Mucosa of gallbladder (tissue), 1 donor: Measurements from ENCODE around the gene SERPINE1. TPM values are rescaled to one million over a fixed set of nuclear protein-coding genes. Genes with fewer than 3 reads are reported as not detected.
A peak's percentile ranks its signal among the peaks of the same experiment; 100 is the strongest.
"Not testable (repeated sequence)": the region's sequence is repeated elsewhere in the genome, so short reads cannot be mapped to it uniquely, and the experiment has no call there.

Experiments used
- DNase-seq: peaks from one replicate; pipeline ENCODE4 v3.0.0-alpha.2; 2020; ENCODE audit warnings: low spot score
- total RNA-seq: library from RNA; stranded (reverse); gene quantifications from one replicate; pipeline ENCODE4 v1.2.1, GENCODE V29; 2021
- donor health status: DM: no; HTN: no; CAD: no.

The SERPINE1 gene
- total RNA-seq, 1 donor from 2014 or later: 6.6 TPM

GRCh38 chr7:101102026-101102425, 24.9 kb upstream of the SERPINE1 start:
- DNase-seq: no peak

DNA sequence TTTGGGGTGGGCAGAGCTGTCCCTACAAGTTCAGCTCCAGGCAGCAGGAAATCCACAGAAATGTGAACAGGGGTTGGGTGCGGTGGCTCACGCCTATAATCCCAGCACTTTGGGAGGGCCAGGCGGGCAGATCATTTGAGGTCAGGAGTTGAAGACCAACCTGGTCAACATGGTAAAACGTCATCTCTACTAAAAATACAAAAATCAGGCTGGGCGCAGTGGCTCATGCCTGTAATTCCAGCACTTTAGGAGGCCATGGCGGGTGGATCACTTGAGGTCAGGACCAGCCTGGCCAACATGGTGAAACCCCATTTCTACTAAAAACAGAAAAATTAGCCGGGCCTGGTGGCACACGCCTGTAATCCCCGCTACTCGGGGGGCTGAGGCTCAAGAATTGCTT, 23.2 kb upstream of the SERPINE1 start:
- not testable (repeated sequence) for DNase-seq

GRCh38 chr7:101104193-101104713, 22.7 kb upstream of the SERPINE1 start:
- DNase-seq: no peak

- DNase-seq: no peak
Observed at GRCh38 chr7:101104799-101105198, 22.1 kb upstream of the SERPINE1 start.

GRCh38 chr7:101105248-101105647, 21.7 kb upstream of the SERPINE1 start:
- DNase-seq: not testable (repeated sequence)

DNA sequence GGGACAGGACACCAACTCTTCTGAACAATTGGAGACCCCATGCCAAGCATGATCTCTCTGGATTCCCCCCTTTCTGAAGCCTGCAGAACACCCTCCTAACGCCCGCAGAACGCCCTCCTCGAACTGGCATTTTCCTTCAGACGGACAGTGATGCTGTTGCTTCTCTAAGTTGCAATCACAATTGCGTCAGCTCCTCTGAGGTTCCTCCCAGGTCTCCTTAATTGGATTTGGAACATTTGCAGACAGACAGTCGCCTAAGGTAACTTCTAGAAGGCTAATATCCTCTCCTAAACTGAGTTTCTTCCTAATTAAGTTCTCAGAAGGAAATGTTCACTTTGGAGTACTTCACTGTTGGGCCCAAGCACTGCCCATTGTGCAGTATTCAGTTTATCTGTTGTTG, 20.5 kb upstream of the SERPINE1 start:
- DNase-seq: no peak

DNA sequence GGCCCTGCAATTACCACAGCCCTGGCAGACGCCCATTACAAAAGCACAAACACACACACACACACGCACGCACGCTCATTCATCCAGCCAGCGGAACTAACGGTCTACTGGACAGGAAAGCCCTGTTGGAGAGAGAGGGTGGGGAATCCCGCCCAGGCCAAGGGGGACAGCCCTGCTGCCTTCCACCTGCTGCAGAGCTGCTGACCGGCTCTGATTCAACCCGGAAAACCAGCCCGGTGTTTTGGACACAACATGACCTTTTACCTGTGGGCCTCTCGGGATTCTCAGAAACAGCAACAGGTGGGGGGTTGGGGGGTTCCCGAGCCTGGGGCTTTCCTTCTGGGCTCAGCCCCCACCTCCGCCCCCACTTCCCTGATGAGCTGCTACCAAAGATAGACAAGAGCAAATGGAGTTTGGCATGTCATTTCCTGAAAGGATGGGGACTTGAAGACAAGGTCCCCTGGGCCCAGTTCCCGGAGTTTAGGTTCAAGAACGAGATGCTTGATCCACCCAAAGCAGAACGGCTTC, 18.5 kb upstream of the SERPINE1 start:
- no peak for DNase-seq

- DNase-seq: no peak
Observed at GRCh38 chr7:101108961-101109360, 17.9 kb upstream of the SERPINE1 start.

DNA sequence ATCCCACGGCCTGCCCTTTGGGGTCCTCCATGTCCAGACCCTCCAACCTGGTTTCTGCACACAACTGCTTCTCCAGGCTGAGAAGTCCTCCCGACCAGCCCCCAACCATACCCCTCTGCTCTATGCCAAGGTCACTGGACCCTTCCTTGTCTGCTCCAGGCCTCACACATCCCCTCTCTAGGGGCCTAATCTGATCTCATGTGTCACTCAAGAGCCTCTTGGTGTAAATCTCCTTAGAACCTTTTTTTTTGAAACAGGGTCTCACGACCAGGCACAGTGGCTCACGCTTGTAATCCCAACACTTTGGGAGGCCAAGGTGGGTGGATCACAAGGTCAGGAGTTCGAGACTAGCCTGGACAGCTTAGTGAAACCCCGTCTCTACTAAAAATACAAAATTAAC, 17.5 kb upstream of the SERPINE1 start:
- no peak for DNase-seq

DNA sequence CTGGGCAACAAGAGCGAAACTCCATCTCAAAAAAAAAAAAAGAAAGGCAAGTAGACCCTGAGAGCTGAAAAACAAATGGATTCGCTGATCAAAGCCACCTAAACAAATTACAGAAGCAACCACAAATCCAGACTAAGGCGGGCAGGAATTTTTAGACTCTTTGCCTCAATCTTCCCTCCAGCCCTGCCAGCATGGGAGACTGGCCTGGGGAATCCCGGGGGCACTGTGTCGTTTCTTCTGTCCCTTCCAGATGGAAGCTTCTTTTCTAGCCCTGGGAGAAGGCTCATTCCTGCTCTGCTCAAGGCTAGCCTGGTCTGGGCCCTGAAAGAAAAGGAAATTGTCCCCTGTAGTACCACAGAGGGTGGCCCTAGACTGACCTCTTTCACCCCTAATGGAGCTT, 15.6 kb upstream of the SERPINE1 start:
- no peak for DNase-seq

- no peak for DNase-seq
Observed at GRCh38 chr7:101112233-101112632, 14.7 kb upstream of the SERPINE1 start.

- DNase-seq: not testable (repeated sequence)
Observed at GRCh38 chr7:101113140-101113539, 13.8 kb upstream of the SERPINE1 start.

DNA sequence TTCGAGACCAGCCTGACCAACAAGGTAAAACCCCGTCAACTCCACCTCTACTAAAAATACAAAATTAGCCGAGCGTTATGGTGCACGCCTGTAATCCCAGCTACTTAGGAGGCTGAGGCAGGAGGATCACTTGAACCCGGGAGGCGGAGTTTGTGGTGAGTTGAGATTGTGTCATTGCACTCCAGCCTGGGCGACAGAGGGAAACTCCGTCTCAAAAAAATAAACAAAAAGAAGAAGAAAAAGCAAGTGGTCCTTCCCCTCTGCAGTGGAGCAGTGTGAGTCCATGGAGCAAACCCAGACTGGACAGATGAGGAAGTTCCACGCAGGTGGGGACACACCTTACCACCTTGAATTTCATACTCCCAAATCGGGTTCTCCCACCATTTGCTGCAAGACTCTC, 13.1 kb upstream of the SERPINE1 start:
- DNase-seq: no peak

DNA sequence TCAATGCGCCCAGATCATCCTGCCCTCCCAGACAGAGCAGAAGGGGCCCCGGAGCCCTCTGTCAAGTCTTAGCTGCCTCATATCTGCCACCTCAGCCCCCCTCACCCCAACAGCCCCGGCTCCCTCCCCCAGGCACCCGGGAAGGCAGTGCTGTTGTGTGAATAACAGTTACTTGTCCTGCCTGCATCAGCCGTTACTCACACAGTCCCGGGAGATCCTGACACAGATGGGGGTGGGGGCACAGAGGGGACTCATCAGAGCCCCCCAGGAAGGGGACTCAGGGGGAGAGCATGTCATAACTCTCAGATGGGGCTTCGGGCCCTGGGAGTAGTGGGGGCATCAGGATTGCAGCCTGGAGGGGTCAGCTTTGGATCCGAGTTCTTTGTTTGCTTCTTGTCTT, 12.4 kb upstream of the SERPINE1 start:
- no peak for DNase-seq

- DNase-seq: no peak
Observed at GRCh38 chr7:101115215-101115614, 11.7 kb upstream of the SERPINE1 start.

DNA sequence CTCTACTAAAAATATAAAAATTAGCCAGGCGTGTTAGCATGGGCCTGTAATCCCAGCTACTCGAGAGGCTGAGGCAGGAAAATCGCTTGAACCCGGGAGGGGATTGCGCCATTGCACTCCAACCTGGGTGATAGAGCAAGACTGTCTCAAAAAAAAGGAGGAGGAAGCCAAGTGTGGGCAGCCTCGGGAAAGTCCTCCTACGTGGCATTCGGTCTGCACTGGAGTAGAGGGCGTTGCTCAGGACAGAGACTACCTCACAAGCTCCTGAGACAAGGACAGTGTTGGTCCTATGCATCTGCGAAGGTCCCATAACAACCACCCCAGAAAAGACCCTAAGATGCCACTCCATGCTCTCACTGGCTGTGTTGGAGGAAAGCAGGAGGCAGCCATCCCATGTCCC, 10.0 kb upstream of the SERPINE1 start:
- DNase-seq: no peak

- no peak for DNase-seq
Observed at GRCh38 chr7:101118856-101119255, 8.0 kb upstream of the SERPINE1 start.

DNA sequence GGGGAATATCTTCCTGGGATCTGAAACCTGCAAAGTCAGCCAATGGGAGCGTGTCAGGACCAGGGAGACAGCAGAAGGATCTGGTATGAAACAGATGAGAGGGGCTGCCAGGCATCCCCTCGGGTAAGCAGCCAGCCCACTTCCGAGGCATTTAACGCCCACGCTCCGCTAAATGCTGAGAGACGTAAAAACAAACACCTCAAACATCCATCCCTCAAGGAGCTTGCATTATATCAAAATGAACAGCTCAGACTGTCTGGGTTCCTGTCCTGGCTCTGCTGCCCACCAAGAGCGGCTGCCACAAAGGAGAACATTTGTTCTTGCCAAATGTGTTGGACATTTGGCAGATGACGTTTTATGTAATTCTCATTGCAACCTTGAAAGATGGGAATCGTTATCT, 7.0 kb upstream of the SERPINE1 start:
- no peak for DNase-seq

- DNase-seq: no peak
Observed at GRCh38 chr7:101120315-101120714, 6.6 kb upstream of the SERPINE1 start.

DNA sequence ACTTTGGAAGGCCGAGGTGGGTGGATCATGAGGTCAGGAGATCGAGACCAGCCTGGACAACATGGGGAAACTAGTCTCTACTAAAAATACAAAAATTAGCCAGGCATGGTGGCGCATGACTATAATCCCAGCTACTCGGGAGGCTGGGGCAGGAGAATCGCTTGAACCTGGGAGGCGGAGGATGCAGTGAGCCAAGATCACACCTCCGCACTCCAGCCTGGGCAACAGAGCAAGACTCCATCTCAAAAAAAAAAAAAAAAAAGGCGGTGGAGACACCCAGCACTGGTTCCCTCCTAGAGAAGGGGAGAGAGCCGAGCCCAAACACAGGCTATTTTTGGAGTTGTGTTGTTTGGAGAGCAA, 5.3 kb upstream of the SERPINE1 start:
- DNase-seq: not testable (repeated sequence)

DNA sequence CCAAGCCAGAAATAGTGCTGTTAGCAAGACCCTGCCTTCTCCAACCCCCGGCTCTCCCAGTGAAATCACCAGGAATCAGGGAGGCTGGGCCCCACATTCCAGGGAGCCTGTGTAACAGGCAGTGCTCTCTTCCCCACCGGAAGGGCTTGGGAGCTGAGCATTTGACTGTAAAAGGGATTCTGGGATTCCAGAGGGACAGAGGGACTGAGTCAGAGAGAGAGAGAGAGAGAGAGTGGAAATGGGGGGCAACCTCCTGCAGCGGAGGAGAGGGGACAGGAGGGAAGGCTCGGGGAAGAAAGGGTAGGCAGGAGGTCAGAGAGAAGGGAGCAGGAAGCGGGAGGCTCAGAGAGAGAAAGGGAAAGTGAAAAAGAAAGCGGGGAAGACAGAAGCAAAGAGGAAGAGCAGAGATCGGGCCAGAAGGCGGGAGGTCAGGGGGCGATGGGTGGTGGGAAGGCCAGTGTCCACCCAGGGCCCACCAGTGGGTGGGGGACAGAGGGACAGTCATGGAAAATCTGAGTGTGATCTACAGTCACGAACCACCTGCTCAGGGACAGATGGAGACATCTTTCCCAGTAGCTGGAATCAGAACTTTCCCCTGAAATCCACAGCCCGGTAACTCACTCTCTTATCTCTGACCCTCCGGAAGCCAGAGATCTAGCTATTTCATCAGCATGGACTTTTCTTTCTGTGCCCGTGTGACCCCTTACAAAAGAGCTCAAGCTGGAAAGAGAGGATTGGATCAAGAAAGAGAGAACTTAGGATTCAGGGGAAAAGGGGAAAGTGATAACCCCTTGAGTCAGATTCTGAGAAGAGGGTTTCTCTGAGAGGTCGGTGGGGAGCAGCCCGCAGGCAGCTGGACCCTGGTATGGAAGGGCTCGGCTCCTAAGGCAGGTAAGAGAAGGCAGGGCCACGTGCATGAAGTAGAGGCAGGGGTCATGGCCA, 4.6 kb upstream of the SERPINE1 start:
- DNase-seq: peak; percentile 66

DNA sequence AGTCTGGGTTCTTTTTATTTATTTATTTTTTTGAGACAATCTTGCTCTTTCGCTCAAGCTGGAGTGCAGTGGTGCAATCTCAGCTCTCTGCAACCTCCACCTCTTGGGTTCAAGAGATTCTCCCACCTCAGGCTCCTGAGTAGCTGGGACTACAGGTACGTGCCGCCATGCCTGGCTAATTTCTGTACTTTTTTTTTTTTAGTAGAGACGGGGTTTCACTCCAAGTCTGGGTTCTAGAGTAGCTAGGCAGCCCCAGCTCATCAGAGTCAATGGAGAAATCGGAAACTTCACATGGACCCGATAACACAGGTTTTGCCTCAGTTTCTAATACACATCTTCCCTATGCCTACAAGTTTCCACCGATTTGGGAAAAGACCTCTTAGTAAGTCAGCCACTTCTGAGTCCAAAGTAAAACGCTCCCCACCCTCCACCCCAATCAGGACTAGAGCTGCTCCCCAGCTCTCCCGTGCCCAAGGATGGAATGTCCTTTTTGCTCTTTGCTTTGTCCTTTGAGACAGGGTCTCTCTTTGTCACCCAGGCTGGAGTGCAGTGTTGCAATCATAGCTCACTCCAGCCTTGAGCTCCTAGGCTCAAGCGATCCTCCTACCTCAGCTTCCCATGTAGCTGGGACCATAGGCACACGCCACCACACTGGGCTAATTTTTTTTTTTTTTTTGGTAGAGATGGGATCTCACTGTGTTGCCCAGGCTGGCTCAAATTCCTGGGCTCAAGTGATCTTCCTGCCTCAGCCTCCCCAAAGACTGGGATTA, 3.8 kb upstream of the SERPINE1 start:
- DNase-seq: no peak

DNA sequence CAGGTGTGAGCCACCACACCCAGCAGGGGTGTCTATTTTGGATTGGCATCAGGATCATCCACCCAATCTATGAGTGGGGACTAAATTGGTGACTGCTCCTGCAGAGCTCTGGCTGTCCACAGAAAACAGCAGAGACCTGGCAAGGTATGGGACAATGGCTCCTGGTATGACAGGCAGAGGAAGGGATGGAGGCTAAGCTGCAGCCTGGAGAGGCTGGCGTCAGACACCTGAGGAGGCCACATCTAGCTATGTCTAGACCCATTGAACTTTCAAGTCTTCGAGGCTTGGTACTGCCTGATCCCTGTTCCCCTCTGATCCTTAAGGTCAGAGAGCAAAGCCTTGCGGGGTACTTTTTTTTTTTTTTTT, 3.2 kb upstream of the SERPINE1 start:
- DNase-seq: no peak
